Mammary epithelial cell (primary cell): ENCODE measurements around the gene SHISA9.

Experiments
- CTCF ChIP-seq, 2 donors: IDR thresholded peaks in 1 of 2; conservative IDR thresholded peaks in 1 of 2; 2 replicates each; pipeline ENCODE4 v1.5.1; 2011 to 2012; ENCODE audit warnings: inconsistent platforms in 2 of 2, low read length in 2 of 2, mild to moderate bottlenecking in 2 of 2, control low read depth in 1 of 2, low read depth in 1 of 2; ENCODE audit not compliant: insufficient read depth in 1 of 2; ENCODE audit errors: extremely low read depth in 1 of 2
- EZH2 ChIP-seq: IDR thresholded peaks from 2 replicates; pipeline ENCODE4 v1.6.1; 2012; ENCODE audit warnings: low read length, inconsistent platforms, borderline replicate concordance

- no peak for TF ChIP-seq CTCF (conservative IDR thresholded peaks at IDR 0.05 in 1 of 2, IDR thresholded peaks at IDR 0.05 in 1 of 2; ENCODE audit: extremely low read depth in 1 of 2, insufficient read depth in 1 of 2, low read depth in 1 of 2, low read length in 2 of 2)
- no peak for TF ChIP-seq EZH2
Observed at GRCh38 chr16:13181432-13181831, 280.0 kb downstream of the SHISA9 start.
